Ramos (cell line): ENCODE data around the gene TENT5D.
"Not testable (repeated sequence)": the region's sequence is repeated elsewhere in the genome, so short reads cannot be mapped to it uniquely, and the experiment has no call there.

Experiments
- in situ Hi-C: fragments of 300-500 bp; cut with MboI; formaldehyde crosslinking; loops from one replicate; pipeline ENCODE4 v1.14.3; 2022; ENCODE audit warnings: low sequenced_read_pairs; ENCODE audit not compliant: unreplicated experiment

TENT5D gene

GRCh38 chrX:80420147-80420546, at the start of gene TENT5D:
Gene TENT5D (plus strand): TSS chrX:80420447. CDS start chrX:80442540, 22,093 bp downstream.
- in situ Hi-C loops, result no loop called here

GRCh38 chrX:80385651-80386050, 34.6 kb upstream of the TENT5D start:
- in situ Hi-C loops, result not testable (repeated sequence)

- in situ Hi-C loops, result no loop called here
Measured at GRCh38 chrX:80388206-80388605, 32.0 kb upstream of the TENT5D start.

GRCh38 chrX:80412042-80412441, 8.2 kb upstream of the TENT5D start:
- in situ Hi-C loops, result no loop called here

GRCh38 chrX:80423000-80423399, 2.8 kb downstream of the TENT5D start:
- in situ Hi-C loops, result no loop called here

- in situ Hi-C loops, result no loop called here
Measured at GRCh38 chrX:80423744-80424143, 3.5 kb downstream of the TENT5D start.

- in situ Hi-C loops, result no loop called here
Measured at GRCh38 chrX:80430826-80431504, 10.7 kb downstream of the TENT5D start.

- in situ Hi-C loops, result no loop called here
Measured at GRCh38 chrX:80431505-80431832, 11.2 kb downstream of the TENT5D start.

GRCh38 chrX:80432441-80432840, 12.2 kb downstream of the TENT5D start:
- in situ Hi-C loops, result no loop called here

- in situ Hi-C loops, result no loop called here
Measured at GRCh38 chrX:80432863-80433262, 12.6 kb downstream of the TENT5D start.

GRCh38 chrX:80468166-80468565, 47.9 kb downstream of the TENT5D start:
- in situ Hi-C loops, result not testable (repeated sequence)

GRCh38 chrX:80471582-80471981, 51.3 kb downstream of the TENT5D start:
- in situ Hi-C loops, result no loop called here

GRCh38 chrX:80485543-80485942, 65.3 kb downstream of the TENT5D start:
- in situ Hi-C loops, result no loop called here

GRCh38 chrX:80486299-80486698, 66.1 kb downstream of the TENT5D start:
- in situ Hi-C loops, result no loop called here

GRCh38 chrX:80489166-80489565, 68.9 kb downstream of the TENT5D start:
- in situ Hi-C loops, result no loop called here
